Kidney (tissue), 14 donors: Measurements from ENCODE around the gene FDCSP. TPM values are rescaled to one million over a fixed set of nuclear protein-coding genes. Genes with fewer than 3 reads are reported as not detected.

ENCODE experiments used
- DNase-seq, 5 donors: peaks; one replicate each; pipeline ENCODE4 v3.0.0-alpha.2; 2013 to 2020
- FAIRE-seq: peaks from 2 replicates; lab custom pipeline; 2012; peaks lifted over from hg19 to GRCh38; lab: Jason Lieb, UNC
- H3K27ac ChIP-seq, 2 donors: one replicate each; pipeline ENCODE4 v1.7.0; 2013; ENCODE audit warnings: low read depth in 2 of 2, low read length in 2 of 2, inconsistent platforms in 1 of 2
- H3K27me3 ChIP-seq: one replicate; pipeline ENCODE4 v1.7.1; 2013; ENCODE audit warnings: low read length, inconsistent platforms; ENCODE audit not compliant: control insufficient read depth, insufficient read depth
- H3K36me3 ChIP-seq, 3 donors: one replicate each; pipeline versions ENCODE4 v1.7.0 to v1.7.1; 2013; ENCODE audit warnings: low read length in 3 of 3, control low read depth in 1 of 3, inconsistent platforms in 1 of 3; ENCODE audit not compliant: insufficient read depth in 3 of 3, control insufficient read depth in 2 of 3
- H3K4me1 ChIP-seq, 3 donors: one replicate each; pipeline versions ENCODE4 v1.7.0 to v1.7.1; 2013; ENCODE audit warnings: low read length in 3 of 3, inconsistent platforms in 1 of 3, low read depth in 1 of 3; ENCODE audit not compliant: control insufficient read depth in 2 of 3, insufficient read depth in 2 of 3
- H3K4me3 ChIP-seq, 3 donors: one replicate each; pipeline versions ENCODE4 v1.7.0 to v1.8.1; 2013; ENCODE audit warnings: low read length in 3 of 3, control low read depth in 1 of 3, inconsistent platforms in 1 of 3
- H3K9ac ChIP-seq, 3 donors: one replicate each; pipeline versions ENCODE4 v1.7.0 to v1.7.1; 2013; ENCODE audit warnings: low read length in 3 of 3, control low read depth in 1 of 3, inconsistent platforms in 1 of 3
- H3K9me3 ChIP-seq, 3 donors: one replicate each; pipeline versions ENCODE4 v1.7.0 to v1.7.1; 2013; ENCODE audit warnings: low read length in 3 of 3, control low read depth in 1 of 3, inconsistent platforms in 1 of 3; ENCODE audit not compliant: control insufficient read depth in 2 of 3, insufficient read depth in 1 of 3
- intact Hi-C: fragments of 100-400 bp; cut with DNase I; formaldehyde crosslinking; loops from one replicate; pipeline ENCODE4 v1.11.1; 2022
- polyA plus RNA-seq: library from polyadenylated mRNA; stranded (reverse); fragments of 350-450 nt; fragmentation: Illumina TruSeq; extraction: RNeasy Lipid Tissue Mini Kit (QIAGEN cat#74804); gene quantifications from one replicate; pipeline ENCODE4 v1.2.3, GENCODE V29; 2014; ENCODE audit warnings: low read depth, low replicate concordance; ENCODE audit not compliant: insufficient read depth
- total RNA-seq: library from RNA; stranded (reverse); fragmentation: NEBNext Ultra II Directional; extraction: Animal tissue kit (Norgen Biotek cat#: 25700); gene quantifications from one replicate; pipeline ENCODE4 v1.2.1, GENCODE V29; 2021
- TF ChIP-seq, protein P1 (sequence below): IDR thresholded peaks from 3 replicates; pipeline ENCODE4 v1.5.1; 2012; ENCODE audit warnings: mild to moderate bottlenecking, moderate library complexity, borderline replicate concordance; ENCODE audit not compliant: insufficient read depth; ENCODE audit errors: extremely low read depth
- donor health status: control.
- donor health status: control.
- donor health status: control.
- donor health status: control.
- donor health status: control.
- donor health status: DM: yes; HTN: yes; CAD: no.
- donor health status: Normal renal cell carcinoma (clear cell type).

Gene FDCSP
- total and polyA plus RNA-seq, 2 donors from 2014 or later, result 0.50 TPM; not detected in 1

DNA sequence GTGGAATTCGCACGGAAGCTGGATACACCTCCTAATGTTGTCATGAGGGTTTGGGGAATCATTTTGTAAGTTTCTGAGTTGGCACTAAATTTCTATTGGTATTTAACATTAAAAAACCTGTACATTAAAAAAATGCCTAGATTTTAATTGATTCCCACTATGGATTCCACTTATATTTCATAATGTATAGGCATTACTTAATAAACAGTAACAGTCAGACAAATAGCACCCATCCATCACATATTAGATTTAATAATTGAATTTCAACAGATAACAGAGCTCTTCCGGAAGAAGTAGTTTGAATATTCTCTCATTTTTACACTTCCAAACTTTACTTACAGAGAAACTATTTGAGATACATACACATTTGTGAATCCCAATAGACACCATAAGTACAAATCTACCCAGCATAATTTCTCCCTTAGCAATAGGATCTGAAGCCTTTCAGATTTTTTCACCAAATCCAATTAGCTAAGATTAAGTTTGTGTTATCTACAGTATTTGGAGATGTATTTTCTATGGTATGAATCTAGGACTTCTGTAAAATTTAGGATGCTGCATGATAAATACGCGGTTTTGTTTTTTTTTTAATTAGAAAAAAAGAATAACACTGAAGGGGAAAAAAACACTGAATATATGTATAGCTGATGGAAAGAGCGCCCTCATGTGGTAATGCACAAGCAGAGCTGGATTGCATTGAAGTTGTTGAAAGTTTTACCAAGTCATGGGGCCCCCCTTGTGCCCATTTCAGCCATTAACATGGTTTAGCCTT, 42.6 kb upstream of the FDCSP start:
- DNase-seq, result peak in 3 of 5 donors; percentile 19 to 60 (median 48)
- intact Hi-C loops, result no loop called here
- TF ChIP-seq, protein P1, sequence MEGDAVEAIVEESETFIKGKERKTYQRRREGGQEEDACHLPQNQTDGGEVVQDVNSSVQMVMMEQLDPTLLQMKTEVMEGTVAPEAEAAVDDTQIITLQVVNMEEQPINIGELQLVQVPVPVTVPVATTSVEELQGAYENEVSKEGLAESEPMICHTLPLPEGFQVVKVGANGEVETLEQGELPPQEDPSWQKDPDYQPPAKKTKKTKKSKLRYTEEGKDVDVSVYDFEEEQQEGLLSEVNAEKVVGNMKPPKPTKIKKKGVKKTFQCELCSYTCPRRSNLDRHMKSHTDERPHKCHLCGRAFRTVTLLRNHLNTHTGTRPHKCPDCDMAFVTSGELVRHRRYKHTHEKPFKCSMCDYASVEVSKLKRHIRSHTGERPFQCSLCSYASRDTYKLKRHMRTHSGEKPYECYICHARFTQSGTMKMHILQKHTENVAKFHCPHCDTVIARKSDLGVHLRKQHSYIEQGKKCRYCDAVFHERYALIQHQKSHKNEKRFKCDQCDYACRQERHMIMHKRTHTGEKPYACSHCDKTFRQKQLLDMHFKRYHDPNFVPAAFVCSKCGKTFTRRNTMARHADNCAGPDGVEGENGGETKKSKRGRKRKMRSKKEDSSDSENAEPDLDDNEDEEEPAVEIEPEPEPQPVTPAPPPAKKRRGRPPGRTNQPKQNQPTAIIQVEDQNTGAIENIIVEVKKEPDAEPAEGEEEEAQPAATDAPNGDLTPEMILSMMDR, result peak; percentile 33
- FAIRE-seq, result no peak
- Histone ChIP-seq H3K36me3 (no peaks in the 10 kb centered on the region), H3K9me3 (no peaks in the 10 kb centered on the region), H3K4me1 (no peaks in the 10 kb centered on the region), H3K27me3 (no peaks in the 10 kb centered on the region), H3K9ac (no peak overlapping the region), H3K27ac (no peak overlapping the region), H3K4me3 (no peak overlapping the region)

DNA sequence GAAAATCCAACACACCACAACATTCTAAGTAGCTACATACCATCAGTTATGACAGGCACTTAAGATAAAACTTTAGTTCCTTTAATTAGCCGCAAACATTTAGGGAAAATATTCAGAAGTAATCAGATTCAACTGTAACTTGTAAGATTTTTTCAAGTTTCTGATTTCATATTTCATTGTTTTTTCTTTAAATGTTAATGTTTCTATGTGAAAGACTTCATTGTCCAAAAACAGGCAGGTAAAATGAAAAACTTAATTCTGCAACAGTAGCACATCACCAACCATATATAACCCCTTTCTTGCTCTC, 42.0 kb upstream of the FDCSP start:
- TF ChIP-seq, protein P1, result no peak
- FAIRE-seq, result no peak
- H3K4me3 ChIP-seq, result no peak overlapping the region
- intact Hi-C loops, result no loop called here
- no peaks in the 10 kb centered on the region for H3K9me3 ChIP-seq
- H3K27me3 ChIP-seq, result no peaks in the 10 kb centered on the region
- no peak overlapping the region for H3K9ac ChIP-seq
- no peaks in the 10 kb centered on the region for H3K4me1 ChIP-seq
- no peak for DNase-seq
- H3K27ac ChIP-seq, result no peak overlapping the region
- H3K36me3 ChIP-seq, result no peaks in the 10 kb centered on the region

DNA sequence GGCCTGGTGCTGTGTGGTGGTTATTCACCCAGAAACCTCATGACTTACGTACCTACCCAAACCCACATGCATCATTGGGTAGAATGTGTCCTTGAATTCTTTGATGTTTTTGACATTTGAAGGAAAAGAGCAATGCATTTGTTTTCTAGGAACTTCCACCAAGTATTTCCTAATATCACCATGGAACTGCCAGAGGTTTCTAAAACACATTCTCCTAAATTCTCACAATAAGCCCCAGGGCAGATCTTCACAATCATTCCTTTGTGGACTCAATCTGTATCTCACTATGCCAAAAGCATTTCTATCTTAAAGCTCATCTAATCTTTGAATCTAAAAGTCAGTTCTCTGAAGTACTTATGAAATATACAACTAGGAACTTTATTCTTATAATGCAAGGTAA, 38.7 kb upstream of the FDCSP start:
- Histone ChIP-seq H3K4me1 (no peaks in the 10 kb centered on the region), H3K36me3 (no peaks in the 10 kb centered on the region), H3K27me3 (no peaks in the 10 kb centered on the region), H3K9ac (no peak overlapping the region), H3K9me3 (no peaks in the 10 kb centered on the region), H3K4me3 (no peak overlapping the region), H3K27ac (no peak overlapping the region)
- FAIRE-seq (no peak), DNase-seq (no peak)
- intact Hi-C loops, result no loop called here
- TF ChIP-seq, protein P1, result no peak
